H1 (cell line): ENCODE data around the gene TMEM97.

ENCODE experiments used
- EP300 ChIP-seq, 2 experiments: IDR thresholded peaks; 1 replicate in 1 of 2; 2 replicates in 1 of 2; pipeline ENCODE4 v1.6.1; 2011 to 2012; ENCODE audit warnings: low read depth in 2 of 2, low read length in 2 of 2, mild to moderate bottlenecking in 2 of 2, borderline replicate concordance in 1 of 2, inconsistent platforms in 1 of 2, moderate library complexity in 1 of 2
- POLR2A ChIP-seq, 2 experiments: IDR thresholded peaks; 1 replicate in 1 of 2; 2 replicates in 1 of 2; pipeline ENCODE4 v1.6.1; 2011; ENCODE audit warnings: low read depth in 2 of 2, low read length in 2 of 2, mild to moderate bottlenecking in 2 of 2; ENCODE audit errors: control extremely low read depth in 1 of 2
- POLR2AphosphoS5 ChIP-seq: IDR thresholded peaks from 2 replicates; pipeline ENCODE4 v1.6.1; 2011; ENCODE audit warnings: low read depth, low read length
- RAD21 ChIP-seq, 2 experiments: IDR thresholded peaks in 1 of 2; conservative IDR thresholded peaks in 1 of 2; 2 replicates each; pipeline ENCODE4 v1.6.1; 2011; ENCODE audit warnings: low read depth in 2 of 2, low read length in 2 of 2, improper control_type of control experiment in 1 of 2, inconsistent platforms in 1 of 2, mild to moderate bottlenecking in 1 of 2, moderate library complexity in 1 of 2
- YY1 ChIP-seq: IDR thresholded peaks from 2 replicates; pipeline ENCODE4 v1.6.1; 2011; ENCODE audit warnings: low read depth, mild to moderate bottlenecking, low read length
- TF ChIP-seq, protein P1 (sequence below), 3 experiments: IDR thresholded peaks; 1 replicate in 2 of 3; 2 replicates in 1 of 3; pipeline versions ENCODE4 v1.5.1 to v1.6.1; 2011; ENCODE audit warnings: low read length in 3 of 3, mild to moderate bottlenecking in 3 of 3, inconsistent platforms in 2 of 3, low read depth in 1 of 3, moderate library complexity in 1 of 3; ENCODE audit not compliant: insufficient read depth in 1 of 3; ENCODE audit errors: control extremely low read depth in 1 of 3

DNA sequence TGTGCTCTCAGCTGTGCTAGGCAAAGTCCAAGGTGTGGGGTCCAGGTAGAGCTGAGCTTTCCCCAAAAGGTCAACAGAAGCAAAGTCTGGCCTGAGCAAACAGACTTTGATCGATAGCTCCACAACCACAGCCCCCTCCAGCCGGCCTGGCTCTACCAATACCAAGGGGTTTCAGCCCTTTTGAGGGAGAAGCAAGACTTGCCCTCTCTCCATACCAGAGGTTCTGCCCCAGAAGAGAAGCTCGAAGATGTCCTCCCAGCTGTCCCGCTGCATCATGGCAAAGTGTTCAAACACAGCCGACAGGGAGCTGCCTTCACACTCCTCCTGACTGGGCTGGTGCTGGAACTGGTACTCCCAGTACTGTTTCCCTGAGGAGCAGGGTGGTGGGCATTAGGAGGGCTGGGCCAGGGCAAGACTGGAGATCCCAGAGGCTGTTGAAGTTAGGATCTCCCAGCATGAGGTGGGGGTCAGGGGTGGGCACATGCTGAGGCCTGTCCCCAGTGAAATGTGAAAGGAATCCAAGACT lies 49.4 kb downstream of the TMEM97 start:
- TF ChIP-seq POLR2A (IDR thresholded peaks at IDR 0.05; ENCODE audit: control extremely low read depth in 1 of 2, low read depth in 2 of 2, low read length in 2 of 2), result no peak
- no peak for TF ChIP-seq EP300 (IDR thresholded peaks at IDR 0.05; ENCODE audit: borderline replicate concordance in 1 of 2, low read depth in 2 of 2, low read length in 2 of 2)
- TF ChIP-seq YY1, result no peak
- TF ChIP-seq, protein P1, sequence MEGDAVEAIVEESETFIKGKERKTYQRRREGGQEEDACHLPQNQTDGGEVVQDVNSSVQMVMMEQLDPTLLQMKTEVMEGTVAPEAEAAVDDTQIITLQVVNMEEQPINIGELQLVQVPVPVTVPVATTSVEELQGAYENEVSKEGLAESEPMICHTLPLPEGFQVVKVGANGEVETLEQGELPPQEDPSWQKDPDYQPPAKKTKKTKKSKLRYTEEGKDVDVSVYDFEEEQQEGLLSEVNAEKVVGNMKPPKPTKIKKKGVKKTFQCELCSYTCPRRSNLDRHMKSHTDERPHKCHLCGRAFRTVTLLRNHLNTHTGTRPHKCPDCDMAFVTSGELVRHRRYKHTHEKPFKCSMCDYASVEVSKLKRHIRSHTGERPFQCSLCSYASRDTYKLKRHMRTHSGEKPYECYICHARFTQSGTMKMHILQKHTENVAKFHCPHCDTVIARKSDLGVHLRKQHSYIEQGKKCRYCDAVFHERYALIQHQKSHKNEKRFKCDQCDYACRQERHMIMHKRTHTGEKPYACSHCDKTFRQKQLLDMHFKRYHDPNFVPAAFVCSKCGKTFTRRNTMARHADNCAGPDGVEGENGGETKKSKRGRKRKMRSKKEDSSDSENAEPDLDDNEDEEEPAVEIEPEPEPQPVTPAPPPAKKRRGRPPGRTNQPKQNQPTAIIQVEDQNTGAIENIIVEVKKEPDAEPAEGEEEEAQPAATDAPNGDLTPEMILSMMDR (IDR thresholded peaks at IDR 0.05; ENCODE audit: control extremely low read depth in 1 of 3, insufficient read depth in 1 of 3, low read depth in 1 of 3, low read length in 3 of 3), result no peak
- TF ChIP-seq RAD21 (IDR thresholded peaks at IDR 0.05 in 1 of 2, conservative IDR thresholded peaks at IDR 0.05 in 1 of 2; ENCODE audit: low read depth in 2 of 2, low read length in 2 of 2), result no peak
- no peak for TF ChIP-seq POLR2AphosphoS5
